ENCODE data around the gene GPR68.
"Not testable (repeated sequence)": the region's sequence is repeated elsewhere in the genome, so short reads cannot be mapped to it uniquely, and the experiment has no call there.

Gene GPR68

DNA sequence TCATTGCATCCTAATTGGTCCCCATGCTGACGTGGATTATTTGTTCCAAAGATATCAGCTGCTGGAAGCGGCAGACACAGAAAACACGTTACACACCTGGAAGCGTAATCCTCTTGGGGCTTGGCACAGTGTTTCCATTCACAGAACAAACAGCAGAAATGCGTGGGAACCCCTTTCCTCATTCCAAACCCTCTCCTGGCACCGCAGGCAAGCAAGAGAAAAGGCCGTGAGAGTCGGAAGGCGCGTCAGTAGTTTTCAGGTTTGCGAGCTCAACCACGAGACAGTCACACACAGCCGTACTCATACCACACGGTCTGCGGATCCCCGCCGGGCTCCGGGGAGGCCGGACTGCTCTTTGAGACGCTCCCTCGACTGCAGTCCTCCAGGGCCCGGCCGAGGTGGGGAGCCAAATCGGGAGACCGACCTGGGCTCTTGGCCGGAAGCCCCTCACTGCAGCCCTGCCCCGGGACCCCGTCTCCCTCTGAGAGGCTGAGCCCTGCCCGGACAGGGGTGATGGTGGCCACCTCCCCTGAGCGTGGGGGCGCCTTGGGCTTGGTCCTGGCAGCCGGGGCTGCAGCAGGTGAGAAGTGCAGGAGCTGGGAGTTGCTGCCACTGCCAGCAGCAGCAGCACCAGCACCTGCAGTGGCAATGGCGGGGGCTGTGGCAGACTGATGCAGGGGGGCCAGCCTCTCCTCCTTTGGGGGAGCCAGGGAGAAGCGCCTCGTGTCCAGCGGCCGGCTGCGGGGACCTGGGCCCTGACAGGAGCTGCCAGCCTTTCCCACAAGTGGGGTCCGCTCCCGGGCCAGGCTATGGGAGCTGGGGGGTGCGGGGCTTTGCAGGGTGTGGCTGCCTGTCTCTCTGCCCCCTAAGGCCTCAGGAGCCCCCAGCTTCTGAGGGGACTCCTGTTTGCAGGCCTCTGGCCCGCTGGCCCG lies 28.1 kb upstream of the GPR68 start:
- DNase-seq = no peak

DNA sequence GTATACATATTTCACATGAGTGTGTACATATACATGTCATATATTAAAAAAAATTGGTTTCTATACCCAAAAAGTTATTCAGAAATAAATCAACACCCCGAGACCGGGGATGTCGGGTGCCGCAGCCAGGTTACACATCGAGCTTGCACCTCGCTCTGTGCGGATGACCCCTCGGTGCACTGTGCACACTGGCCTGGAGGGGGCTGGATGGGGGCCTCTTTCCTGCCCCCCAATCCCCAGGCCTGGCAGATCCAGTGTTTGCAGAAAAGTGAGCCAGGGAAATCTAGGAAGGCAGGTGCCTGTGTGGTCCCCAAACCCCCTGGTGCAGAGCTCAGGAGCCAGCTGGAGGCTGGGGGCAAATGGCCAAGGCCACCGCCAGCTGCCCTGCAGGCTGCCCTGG lies 27.1 kb upstream of the GPR68 start:
- no peak for DNase-seq

DNA sequence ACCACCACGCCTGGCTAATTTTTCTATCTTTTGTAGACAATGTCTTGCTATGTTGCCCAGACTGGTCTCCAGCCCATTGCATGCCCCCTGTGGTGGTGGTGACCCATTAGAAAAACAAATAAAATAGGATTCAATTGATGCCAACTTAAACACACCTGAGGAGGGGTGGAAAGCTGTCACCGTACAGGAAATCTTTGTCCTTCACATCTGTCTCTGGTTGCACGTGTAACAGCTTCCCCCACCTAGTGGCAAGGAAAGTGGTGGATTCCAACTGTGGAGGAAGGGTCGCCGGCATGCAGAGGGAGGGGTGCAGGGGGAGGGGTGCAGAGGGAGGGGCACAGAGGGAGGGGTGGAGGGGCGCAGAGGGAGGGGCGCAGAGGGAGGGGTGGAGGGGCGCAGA lies 26.1 kb upstream of the GPR68 start:
- no peak for DNase-seq

DNA sequence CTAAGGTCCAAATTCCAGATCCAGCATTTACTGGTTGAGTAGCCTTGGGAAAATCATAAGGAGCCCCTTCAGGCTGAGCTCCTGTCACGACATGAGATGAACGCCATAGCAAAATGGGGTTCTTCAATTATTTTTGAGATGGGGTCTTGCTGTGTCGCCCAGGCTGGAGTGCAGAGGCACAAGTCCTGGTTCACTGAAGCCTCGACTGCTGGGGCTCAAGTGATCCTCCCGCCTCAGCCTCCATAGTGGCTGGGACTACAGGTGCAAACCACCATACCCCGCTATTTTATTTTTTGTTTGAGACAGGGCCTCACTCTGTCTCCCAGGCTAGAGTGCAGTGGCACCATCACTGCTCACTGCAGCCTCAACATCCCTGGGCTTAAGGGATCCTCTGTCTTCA lies 25.7 kb upstream of the GPR68 start:
- no peak for DNase-seq

DNA sequence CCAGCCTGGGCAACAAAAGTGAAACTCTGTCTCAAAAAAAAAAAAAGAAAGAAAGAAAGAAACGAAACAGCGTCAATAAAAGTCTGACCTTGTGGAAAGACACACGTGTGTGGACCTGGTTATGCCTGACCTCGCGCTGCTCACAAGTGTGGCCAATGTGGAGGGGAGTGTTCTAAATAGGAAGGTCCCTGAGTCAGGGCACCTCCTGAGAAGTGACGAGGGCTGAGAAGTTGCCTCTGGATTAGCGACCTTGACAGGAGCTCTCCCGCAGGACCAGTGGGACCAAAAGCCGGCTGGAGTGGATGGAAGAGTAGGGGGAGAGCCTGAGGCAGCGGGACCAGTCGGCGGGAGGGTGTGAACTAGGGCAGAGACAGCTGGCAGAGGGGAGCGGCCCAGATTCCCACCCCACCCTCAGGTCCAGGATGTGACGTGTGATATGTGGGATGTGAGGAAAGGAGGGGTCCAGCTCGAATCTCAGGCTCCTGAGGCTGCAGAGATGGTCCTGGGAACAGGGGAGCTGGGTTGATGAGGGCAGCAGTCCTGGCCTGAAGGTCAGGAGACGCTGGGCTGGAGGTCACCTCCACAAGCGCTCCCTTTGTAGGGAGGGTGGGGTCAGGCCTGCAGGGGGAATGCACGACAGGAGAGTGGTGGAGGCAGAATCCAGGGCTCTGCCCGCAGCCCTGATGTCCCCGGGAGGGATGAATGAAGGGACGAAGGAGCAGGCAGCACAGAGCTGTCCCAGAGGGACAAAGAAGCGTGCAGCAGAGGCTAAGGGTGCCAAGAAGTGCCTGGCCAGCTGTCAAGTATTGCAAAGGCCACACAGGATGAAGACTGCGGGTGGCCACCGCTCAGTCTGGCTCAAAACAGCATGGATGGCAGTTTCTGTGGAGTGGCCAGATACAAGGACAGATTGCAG lies 24.8 kb upstream of the GPR68 start:
- no peak for DNase-seq

DNA sequence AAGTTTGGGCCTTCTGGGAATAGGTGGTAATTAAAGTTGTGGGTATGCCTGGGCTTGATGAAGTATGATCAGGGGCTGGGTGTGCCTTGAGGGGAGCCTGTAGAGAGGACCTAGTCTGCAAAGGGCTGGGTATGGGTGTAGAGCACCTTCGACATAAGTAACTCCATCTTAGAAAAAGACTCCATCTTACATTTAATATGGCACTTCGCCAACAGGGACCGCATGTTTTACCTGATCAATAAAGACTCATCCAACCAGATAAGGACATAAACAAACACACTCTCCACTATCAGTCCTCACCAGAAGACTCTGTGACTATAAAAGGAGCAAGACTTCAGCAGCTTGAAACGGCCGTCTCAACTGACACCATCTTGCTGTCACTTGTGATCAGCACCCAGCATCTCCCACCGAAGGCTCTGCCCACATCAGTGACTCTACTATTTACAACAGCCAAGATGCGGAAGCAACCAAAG lies 23.5 kb upstream of the GPR68 start:
- no peak for DNase-seq

DNA sequence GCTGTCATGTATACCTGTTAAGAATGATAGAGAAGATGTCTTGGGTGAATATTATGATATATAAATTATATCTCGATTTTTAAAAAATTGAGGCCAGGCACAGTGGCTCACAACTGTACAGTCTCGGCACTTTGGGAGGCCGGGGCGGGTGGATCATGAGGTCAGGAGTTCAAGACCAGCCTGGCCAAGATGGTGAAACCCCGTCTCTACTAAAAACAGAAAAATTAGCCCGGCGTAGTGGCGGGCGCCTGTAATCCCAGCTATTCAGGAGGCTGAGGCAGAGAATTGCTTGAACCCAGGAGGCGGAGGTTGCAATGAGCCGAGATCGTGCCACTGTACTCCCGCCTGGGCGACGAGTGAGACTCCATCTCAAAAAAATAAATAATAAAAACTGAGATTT lies 21.8 kb upstream of the GPR68 start:
- not testable (repeated sequence) for DNase-seq

DNA sequence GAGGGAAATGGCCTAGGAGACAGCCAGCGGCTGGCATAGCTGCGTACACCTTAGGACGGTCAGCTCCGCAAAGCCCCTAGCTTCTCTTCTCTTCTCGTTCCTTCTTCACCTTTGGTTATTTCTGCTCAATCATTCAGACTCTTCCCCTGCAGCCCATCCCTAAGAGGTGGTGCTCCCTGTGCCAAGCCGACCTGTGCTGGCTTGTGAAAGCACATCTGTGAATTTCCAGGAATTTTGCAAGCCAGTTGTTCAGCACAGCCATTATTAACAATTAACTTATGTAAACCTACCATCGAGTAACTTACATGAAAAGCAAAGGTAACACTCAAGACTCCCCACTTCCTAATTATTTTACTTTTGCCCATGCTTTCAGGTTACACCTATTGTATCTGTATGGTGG lies 20.9 kb upstream of the GPR68 start:
- DNase-seq = no peak

DNA sequence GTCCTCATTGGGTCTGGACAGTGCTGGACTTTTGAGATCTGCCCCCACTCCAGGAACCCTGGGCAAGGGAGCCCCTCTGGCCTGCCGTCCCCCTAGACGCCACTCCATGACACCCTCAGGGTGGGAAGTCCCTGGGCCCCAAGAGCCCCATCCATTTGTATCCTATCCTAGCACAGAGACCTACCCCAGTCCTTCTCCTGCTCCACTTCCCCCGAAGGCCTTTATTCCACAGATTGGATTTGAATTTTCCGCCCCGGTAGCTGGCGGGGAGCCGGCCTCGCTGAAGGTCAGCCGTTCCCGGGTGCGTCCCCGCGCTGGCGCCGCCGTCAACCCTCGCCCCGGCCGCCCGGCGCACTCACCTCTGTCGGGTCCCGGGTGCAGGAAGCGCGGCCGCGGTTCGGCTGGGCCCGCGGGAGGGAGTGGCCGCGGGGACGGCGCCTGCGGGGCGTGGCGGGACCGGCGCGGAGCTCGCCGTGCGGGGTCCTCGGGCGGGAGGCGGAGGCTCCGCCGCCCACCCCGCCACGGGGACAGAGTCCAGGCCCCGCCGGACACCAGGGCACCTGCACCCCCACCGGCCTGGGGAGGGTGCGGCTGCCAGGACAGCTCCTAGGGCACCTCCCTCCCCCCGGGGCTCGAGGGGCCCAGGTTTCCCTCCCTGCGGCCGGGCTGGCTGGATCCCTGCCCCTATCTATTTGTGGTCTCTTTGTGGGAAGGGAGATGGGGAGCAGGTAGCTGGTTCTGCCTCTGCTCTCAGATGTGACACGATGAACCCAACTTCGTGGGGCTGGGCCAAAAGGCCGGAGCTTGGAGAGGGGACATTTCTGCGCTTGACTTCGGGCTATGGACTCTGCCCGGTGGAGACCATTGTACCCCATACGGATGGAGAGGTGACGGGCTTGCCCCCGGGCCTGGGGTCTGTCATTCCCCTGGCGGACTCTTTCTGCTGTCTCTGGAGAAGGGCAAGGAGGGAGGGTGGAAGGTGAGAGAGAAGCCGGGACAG lies 19.9 kb upstream of the GPR68 start:
- no peak for DNase-seq

DNA sequence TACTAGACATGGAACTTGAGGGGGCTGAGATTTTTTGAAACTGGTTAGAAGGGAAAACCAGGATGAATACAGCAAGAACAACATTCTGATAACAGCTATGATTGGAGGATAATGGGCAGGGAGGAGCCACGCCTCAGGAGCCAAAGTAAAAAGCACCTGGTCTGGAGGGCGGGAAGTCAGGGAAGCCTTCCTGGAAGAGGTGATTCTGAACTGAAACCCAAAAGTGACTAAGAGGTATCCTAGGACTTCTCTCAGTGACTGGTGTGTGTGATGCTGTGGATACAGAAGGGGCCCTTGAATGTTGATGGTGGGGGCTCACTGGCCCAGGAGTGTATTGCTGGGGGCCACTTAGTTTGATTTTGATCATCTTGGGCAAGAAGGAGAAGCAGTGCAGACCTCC lies 18.8 kb upstream of the GPR68 start:
- no peak for DNase-seq

DNA sequence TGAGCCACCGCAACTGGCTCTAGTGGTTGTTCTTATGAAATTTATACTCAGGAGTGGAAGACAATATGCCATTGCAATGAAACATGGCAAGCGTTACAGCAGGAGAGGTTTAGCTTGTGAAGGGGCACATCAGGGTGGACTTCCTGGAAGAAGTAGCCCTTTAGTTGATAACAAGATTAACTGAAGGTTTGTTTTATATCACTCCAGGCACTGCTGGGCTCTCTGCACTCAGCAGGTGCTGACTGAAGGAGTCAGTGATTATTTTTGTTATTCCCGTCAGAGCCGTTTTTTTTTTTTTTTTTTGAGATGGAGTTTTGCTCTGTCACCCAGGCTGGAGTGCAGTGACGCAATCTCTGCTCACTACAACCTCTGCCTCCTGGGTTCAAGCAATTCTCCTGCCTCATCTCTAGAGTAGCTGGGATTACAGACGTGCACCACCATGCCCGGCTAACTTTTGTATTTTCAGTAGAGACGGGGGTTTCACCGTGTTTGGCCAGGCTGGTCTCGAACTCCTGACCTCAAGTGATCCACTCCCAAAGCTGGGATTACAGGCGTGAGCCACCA lies 17.6 kb upstream of the GPR68 start:
- DNase-seq = no peak

DNA sequence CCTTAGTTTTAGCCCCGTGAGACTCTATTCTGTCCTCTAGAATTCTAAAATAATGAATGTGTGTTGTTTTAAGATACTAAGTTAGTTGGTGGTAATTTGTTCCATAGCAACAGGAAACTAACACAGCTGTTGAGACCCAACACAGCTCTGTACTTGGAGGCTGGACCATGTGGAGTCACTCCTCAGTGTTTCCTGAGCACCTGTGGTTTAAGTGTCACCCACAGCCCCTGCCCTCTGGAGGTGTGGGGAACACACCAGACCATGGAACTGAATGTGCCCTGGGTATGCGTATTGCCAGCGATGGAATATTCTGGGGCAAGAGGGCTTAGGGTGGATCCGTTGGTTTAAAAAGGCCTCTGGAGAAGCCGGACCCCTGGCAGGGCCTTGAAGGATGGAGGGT lies 16.6 kb upstream of the GPR68 start:
- DNase-seq = no peak

DNA sequence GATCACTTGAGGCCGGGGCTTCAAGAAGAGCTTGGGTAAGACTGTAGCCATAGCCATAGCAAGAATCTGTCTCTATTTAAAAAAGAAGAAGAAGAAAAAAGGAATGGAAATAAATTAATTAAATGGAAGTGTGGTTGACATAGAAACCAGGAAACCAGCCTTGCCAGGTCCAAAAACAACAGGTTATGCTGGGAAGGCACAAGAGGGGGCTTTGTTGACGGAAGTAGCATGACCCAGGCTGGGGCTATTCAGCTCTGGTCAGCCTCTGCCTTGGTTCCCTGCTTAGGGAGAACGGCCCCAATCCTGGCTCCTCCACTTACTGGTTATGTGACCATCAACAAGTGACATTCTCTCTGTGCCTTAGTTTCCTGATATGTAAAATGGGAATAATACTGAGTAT lies 14.4 kb upstream of the GPR68 start:
- no peak for DNase-seq

DNA sequence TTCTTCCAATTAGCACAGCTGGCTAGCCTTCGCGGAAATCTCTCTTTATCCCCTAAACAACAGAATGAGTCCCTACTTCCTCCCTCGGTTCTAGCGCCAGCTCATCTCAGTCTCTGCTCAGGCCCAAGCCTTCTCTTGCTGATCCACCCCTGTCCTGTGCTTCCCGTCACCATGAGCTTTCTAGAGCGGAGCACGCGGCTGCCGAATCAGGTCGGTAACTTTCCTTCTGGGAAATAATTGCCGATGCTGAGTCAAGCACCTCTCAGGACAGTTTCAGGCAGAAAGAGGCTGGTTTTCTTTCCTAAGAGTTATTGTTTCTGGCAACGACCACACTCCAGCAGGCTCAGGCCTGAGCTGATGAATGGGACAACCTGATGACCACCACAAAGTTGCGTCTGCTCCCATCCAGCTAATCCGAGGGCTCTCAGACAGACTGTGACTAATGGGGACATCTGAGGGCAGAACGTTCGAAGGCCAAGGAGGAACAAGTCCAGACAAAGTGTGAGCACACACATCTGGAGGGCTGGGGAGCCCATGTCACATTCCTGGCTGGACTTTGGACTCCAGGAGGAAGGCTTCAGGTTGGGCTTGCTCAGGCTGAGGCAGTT lies 13.6 kb upstream of the GPR68 start:
- DNase-seq = peak; percentile 29

DNA sequence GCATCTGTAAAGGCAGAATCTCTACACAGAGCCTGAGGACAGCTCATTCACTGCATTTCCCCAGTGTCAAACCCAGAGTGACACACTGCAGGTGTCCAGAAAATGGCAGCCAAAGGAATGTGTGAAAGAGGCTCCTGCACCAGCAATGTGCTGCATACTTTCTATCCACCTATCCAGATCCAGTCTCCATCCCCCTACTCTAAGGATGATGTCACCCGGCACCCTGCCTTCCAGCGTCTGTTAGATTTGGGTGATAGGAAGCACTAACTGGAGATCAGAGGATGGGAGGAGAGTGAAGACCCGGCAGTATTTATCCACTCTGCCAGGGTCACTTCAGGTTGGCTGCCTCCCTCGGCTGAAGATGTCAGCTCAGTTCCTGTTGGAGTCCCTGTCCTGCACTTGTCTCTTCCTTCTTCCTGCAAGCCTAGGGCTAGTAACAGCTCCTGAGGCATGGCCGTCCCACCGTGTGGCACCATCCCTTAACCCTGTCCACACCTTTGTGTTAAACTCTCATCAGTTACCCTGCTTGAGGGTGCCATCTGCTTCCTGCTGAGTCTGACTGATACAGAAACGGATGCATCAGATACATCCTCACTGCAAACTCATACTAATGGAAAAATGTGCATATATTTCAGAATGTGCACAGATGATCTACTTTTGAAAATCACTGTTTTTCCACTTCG lies 13.0 kb upstream of the GPR68 start:
- no peak for DNase-seq

DNA sequence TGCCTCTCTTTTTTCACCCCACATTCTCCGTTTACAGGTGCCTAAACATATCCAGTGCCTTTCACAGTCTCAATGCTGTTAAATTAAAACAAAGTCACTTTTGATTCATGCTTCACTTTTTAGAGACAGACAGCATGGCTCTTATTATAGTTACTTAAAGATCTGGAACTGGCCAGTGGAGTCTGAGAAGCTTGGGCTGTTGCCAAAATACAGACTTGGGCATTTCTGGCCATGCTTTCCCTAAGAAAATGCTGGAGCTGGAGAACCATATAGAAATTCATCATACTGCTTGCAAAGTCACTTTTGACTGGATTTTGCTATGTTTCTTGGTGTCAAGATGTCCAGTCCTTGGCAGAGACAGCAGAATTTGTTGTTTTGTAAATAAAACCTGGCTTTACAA lies 12.2 kb upstream of the GPR68 start:
- peak; percentile 58 for DNase-seq

DNA sequence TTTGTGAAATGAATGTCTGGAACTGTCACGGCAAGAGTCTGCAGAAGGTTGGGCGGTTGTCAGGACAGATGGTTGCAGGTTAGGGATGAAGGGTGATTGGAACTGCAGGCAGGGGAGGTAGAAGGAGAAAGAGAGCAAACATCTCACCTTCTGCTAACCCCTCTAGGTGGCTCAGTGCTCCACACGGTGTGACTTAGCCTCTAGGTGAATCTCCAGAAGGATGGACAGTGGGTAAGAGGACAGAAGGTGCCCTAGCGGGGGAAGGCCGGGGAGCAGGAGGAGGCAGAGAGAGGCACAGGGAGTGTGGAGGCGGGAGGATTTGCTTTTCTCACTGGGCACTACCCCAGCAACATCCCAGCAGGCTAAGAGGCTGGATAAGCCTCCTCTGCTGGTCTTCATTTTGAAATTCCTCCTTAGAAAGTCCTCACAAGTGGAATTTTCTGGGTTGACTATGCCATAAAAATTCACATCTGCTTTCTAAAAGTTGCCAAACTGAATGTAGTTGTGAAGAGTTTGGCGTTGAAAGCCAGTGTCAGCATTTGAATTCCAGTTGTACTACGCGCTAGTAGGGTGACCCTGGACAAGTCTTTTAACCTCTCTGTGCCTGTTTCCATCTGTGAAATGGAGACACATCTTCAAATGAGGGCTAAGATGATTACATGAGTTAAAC lies 10.7 kb upstream of the GPR68 start:
- no peak for DNase-seq

DNA sequence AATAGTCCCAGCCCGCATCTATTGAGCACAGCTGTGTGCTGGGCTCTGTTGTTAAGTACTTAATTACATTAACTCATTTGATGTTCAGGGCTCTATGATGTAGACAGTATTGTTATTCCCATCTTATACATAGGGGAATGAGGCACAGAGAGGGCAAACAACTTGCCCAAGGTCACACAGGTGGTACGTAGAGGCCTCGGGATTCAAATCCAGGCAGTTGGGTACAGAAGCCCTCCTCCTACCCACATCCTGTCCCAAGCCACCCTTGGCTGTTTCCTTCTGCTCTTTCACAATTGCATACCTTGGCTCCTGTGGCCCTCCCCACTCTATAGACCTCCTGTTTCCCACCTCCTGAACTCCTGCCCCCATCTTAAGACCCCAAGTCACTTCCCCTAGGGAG lies 10.0 kb upstream of the GPR68 start:
- no peak for DNase-seq

DNA sequence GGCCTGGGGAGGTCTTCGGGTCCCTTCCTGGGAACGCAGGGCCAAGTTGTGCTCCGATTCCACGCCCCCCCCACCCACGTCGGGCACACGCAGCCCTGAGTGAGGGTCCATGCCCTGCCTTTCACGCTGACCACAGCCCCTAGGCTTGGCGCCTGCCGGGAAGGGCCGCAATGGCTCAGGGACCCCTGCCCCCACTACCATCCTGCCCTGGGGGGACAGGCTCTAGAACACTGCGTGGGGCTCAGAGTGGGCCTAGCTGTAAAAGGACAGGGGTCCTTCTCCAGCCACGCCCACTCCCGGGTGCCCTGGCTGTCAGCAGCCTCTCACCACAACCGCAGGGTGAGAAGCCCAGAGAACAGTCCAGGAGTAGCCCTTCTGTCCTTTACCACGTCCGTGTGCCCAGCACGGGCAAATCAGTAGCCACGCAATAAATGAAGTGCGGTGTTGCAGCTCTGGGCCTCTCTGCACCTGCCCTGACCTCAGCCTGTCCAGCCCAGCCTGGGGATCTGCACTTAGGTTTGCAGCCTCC lies 9.4 kb upstream of the GPR68 start:
- no peak for DNase-seq
